ENCODE data around the gene CDC25A. TPM values are rescaled to one million over a fixed set of nuclear protein-coding genes. Genes with fewer than 3 reads are reported as not detected.

Gene CDC25A
- 2.6 to 7.0 TPM (median 2.7 TPM) in 3 replicates for total RNA-seq
- long read RNA-seq, partial matches to known transcripts: 0 of 3 reads
- long read RNA-seq, other reads (novel, unspliced or antisense): 1 of 3 reads

- Mint-ChIP-seq H3K27me3 (ENCODE audit: low read depth) (no peaks in the 10 kb centered on the region), H3K36me3 (ENCODE audit: low read depth) (peaks cover 3% of the 10 kb centered on the region), H3K27ac (ENCODE audit: unreplicated experiment) (peak within 1 kb of the TSS; percentile 83), H3K9me3 (ENCODE audit: low read depth) (no peaks in the 10 kb centered on the region), H3K4me3 (ENCODE audit: unreplicated experiment) (peak within 1 kb of the TSS; percentile 80), H3K4me1 (ENCODE audit: low read depth) (peaks cover 12% of the 10 kb centered on the region)
- TF ChIP-seq CTCF (IDR thresholded peaks at IDR 0.05): no peak
- peak; percentile 97 for DNase-seq (ENCODE audit: low spot score)
Measured at GRCh38 chr3:48188266-48189201, at the start of gene CDC25A. TSS of gene CDC25A (minus strand) at chr3:48188417. CDS start at chr3:48187947, 470 bp downstream.

DNA sequence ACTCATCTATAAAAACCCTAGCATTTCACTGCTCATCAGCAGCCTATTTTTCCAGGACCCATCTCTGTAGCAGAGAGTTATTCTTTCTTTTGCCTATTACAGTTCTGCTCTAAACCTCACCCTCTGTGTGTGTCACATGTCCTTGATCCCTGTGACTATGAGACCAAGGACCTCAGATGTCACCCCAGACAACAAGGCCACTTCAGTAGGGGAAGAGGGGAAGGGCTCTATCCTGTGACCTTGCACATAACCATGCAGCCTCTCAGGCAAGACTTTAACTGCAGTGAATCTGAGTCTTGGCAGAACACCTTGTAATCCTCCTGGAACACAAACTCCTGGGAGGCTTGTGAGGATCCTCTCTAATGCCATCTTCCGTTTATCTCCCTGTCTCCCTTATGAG, 48.3 kb upstream of the CDC25A start:
- TF ChIP-seq CTCF (IDR thresholded peaks at IDR 0.05): no peak
- peaks cover 16% of the 10 kb centered on the region for H3K4me1 Mint-ChIP-seq (ENCODE audit: low read depth)
- H3K36me3 Mint-ChIP-seq (ENCODE audit: low read depth): no peaks in the 10 kb centered on the region
- no peak overlapping the region for H3K27ac Mint-ChIP-seq (ENCODE audit: unreplicated experiment)
- no peaks in the 10 kb centered on the region for H3K9me3 Mint-ChIP-seq (ENCODE audit: low read depth)
- no peak overlapping the region for H3K4me3 Mint-ChIP-seq (ENCODE audit: unreplicated experiment)
- no peaks in the 10 kb centered on the region for H3K27me3 Mint-ChIP-seq (ENCODE audit: low read depth)
- DNase-seq (ENCODE audit: low spot score): no peak

- Mint-ChIP-seq H3K27ac (ENCODE audit: unreplicated experiment) (no peak overlapping the region), H3K4me3 (ENCODE audit: unreplicated experiment) (no peak overlapping the region)
Measured at GRCh38 chr3:48233542-48233941, 45.3 kb upstream of the CDC25A start.

GRCh38 chr3:48232734-48233133, 44.5 kb upstream of the CDC25A start:
- no peak overlapping the region for H3K27ac Mint-ChIP-seq (ENCODE audit: unreplicated experiment)
- H3K36me3 Mint-ChIP-seq (ENCODE audit: low read depth): no peaks in the 10 kb centered on the region
- peak; percentile 26 for DNase-seq (ENCODE audit: low spot score)
- no peaks in the 10 kb centered on the region for H3K9me3 Mint-ChIP-seq (ENCODE audit: low read depth)
- H3K4me1 Mint-ChIP-seq (ENCODE audit: low read depth): peaks cover 8% of the 10 kb centered on the region
- H3K27me3 Mint-ChIP-seq (ENCODE audit: low read depth): no peaks in the 10 kb centered on the region
- peak overlapping the region; percentile 48 for H3K4me3 Mint-ChIP-seq (ENCODE audit: unreplicated experiment)
- peak; percentile 79 for TF ChIP-seq CTCF (IDR thresholded peaks at IDR 0.05)

More at GRCh38 chr3:48233542-48233941, 45.3 kb upstream of the CDC25A start:
- H3K4me1 Mint-ChIP-seq (ENCODE audit: low read depth): peaks cover 8% of the 10 kb centered on the region
- no peaks in the 10 kb centered on the region for H3K36me3 Mint-ChIP-seq (ENCODE audit: low read depth)
- H3K27me3 Mint-ChIP-seq (ENCODE audit: low read depth): no peaks in the 10 kb centered on the region
- TF ChIP-seq CTCF (IDR thresholded peaks at IDR 0.05): no peak
- H3K9me3 Mint-ChIP-seq (ENCODE audit: low read depth): no peaks in the 10 kb centered on the region
- peak; percentile 2 for DNase-seq (ENCODE audit: low spot score)

DNA sequence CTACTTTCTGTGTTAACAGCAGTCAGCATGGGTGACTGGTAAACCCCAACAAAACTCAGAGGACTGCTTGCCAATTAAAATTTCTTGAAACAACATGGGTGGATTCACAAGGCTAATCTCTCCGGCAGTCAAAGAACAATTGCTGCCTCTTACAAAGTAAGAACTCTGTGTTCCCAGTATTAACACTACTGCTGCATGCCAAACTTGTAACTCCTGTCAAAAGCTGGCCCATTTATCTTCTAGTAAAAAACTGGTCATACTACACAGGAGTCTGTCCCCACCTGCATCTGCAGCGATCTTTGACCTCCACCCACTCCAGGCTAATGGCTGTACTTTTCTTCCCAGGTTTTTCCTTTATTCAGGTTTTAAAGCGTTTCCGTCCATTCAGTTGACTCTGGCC, 44.0 kb upstream of the CDC25A start:
- H3K27ac Mint-ChIP-seq (ENCODE audit: unreplicated experiment): no peak overlapping the region
- DNase-seq (ENCODE audit: low spot score): no peak
- H3K9me3 Mint-ChIP-seq (ENCODE audit: low read depth): no peaks in the 10 kb centered on the region
- H3K27me3 Mint-ChIP-seq (ENCODE audit: low read depth): peaks cover 2% of the 10 kb centered on the region
- no peaks in the 10 kb centered on the region for H3K36me3 Mint-ChIP-seq (ENCODE audit: low read depth)
- H3K4me3 Mint-ChIP-seq (ENCODE audit: unreplicated experiment): no peak overlapping the region
- no peak for TF ChIP-seq CTCF (IDR thresholded peaks at IDR 0.05)
- peaks cover 8% of the 10 kb centered on the region for H3K4me1 Mint-ChIP-seq (ENCODE audit: low read depth)
